Stimulated activated CD4-positive, alpha-beta T cell treated with anti-CD3 and anti-CD28 coated beads, Interleukin-4, amount 100 ng/mL, for 4 hours (primary cell): ENCODE measurements around the gene TUBA8.
"Not testable (repeated sequence)": the region's sequence is repeated elsewhere in the genome, so short reads cannot be mapped to it uniquely, and the experiment has no call there.

Source experiments
- DNase-seq, 2 experiments: peaks; one replicate each; pipeline ENCODE4 v3.0.0-alpha.2; 2020

Gene TUBA8

DNA sequence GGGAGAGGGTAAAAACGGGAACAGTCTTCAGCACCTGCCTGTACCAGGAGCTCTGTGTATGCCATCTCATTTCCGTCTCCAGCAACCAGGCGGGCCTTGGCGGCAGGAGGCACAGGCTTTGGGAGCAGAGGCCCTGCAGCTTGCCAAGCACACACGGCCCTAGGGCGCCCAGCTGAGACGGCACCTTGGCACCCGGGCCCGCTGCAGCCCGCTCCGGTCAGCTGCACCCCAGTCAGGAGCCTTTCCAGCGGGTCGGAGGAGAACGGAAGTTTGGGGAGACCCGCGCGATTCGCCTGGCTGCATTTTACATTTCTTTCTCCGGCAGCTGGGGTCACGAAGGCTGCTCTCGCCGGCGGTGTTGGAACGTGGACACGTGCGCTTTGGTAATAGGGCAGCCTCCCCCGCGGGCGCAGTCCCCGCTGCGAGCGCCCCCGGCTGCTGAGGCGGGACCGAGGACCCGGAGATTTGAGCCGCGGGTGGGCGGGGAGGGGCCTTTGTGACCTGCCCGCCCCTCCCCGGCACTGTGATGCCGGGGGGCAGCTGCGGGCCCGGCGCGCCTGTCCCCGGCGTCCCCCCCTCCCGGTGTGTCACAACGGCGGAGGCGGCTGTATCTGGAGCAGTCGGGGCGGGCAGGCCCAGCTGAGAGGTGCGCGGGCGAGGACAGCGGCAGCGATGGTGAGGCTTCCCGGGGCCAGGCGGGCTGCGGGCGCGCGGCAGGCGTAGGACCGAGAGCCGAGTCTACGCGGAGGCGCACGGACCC lies at the start of gene TUBA8:
TUBA8 (plus strand) TSS at position 616 of the 760 bp plus-strand sequence; CDS start at position 673, 57 bp downstream.
- DNase-seq = peak; percentile 46 to 60

GRCh38 chr22:18062421-18062820 lies 48.2 kb upstream of the TUBA8 start:
- DNase-seq = no peak

DNA sequence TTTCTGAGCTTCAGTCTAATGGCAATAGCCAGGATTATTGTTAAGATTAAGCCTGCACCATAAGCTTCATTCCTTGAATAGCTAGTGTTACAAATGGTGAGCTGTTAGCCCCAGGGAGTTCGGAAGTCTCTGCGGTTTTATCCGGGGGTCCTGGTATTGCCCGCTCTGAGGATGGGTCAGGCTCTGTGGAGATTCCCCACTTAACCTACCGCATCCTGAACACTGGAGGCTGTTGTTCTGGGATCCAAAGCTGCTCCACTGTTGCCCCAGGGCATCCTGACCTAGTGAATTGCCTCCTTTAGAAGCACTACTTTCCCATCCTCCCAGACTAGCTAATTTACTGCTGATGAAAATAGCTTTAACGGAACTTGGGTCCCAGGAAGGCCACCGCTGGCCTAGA lies 47.3 kb upstream of the TUBA8 start:
- DNase-seq = no peak

DNA sequence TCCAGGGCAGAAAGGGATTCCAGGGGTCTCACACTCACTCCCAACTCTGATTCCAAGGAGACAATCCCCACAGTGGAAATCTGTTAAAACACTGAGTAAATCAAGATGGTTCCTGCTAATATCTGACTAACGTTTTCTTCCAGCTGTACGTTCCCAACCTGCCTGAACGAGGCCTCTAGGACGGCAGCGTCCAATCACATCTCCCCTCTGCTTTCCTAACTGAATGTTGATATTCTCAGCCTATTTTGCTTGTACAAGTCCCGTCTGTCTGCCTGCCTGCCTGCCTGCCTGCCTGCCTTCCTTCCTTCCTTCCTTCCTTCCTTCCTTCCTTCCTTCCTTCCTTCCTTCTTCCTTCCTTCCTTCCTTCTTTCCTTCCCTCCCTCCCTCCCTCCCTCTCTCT lies 46.9 kb upstream of the TUBA8 start:
- DNase-seq = not testable (repeated sequence)

GRCh38 chr22:18064636-18065035 lies 46.0 kb upstream of the TUBA8 start:
- DNase-seq = no peak

- no peak for DNase-seq
Measured at GRCh38 chr22:18065256-18065655, 45.4 kb upstream of the TUBA8 start.

- DNase-seq = no peak
Measured at GRCh38 chr22:18066181-18066859, 44.3 kb upstream of the TUBA8 start.

DNA sequence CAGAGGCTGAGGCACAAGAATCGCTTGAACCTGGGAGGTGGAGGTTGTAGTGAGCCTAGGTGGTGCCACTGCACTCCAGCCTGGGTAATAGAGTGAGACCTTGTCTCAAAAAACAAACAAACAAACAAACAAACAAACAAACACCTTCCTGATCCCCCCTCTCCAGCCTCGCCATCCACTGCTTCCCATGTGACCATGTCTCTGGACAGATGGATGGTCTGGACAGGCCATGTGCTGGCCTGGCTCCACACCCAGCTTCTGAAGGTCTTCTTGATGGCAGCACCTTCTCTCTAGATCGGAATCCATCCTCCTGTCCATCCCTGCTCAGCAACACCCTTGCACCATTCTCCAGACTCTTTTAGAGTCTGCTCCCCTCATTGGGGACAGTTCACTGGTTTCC lies 43.5 kb upstream of the TUBA8 start:
- no peak for DNase-seq

- DNase-seq = no peak
Measured at GRCh38 chr22:18067548-18068341, 42.9 kb upstream of the TUBA8 start.

DNA sequence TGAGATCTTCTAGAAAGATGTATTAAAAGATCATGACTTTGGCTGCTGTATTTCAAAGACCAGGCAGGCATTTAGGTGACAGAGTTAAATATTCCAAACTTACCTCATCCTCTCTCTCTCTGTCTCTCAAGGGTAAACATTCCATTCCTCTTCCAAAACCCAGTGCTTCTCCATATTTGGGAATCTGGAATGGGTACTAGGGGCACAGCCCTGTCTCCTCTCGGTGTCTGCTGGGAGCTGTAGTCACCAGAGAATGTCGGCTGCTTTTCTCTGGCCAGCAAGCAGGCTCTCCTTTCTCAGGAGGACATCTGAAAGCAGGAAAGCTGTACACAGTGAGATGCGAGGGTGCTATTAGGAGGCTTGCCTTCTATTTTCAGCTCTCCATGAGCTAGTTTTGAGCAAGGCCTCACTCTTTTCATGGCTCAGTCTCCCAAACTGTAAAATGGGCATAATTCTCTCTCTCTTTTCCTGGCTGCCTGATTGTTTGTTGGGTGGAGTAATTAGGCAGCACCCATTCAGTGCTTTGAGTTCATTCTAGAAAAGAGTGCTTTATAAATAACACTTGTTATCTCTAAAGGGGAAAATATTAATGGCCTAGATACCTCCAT lies 42.1 kb upstream of the TUBA8 start:
- DNase-seq = no peak

- DNase-seq = no peak
Measured at GRCh38 chr22:18069041-18069440, 41.6 kb upstream of the TUBA8 start.

- no peak for DNase-seq
Measured at GRCh38 chr22:18070041-18070440, 40.6 kb upstream of the TUBA8 start.

DNA sequence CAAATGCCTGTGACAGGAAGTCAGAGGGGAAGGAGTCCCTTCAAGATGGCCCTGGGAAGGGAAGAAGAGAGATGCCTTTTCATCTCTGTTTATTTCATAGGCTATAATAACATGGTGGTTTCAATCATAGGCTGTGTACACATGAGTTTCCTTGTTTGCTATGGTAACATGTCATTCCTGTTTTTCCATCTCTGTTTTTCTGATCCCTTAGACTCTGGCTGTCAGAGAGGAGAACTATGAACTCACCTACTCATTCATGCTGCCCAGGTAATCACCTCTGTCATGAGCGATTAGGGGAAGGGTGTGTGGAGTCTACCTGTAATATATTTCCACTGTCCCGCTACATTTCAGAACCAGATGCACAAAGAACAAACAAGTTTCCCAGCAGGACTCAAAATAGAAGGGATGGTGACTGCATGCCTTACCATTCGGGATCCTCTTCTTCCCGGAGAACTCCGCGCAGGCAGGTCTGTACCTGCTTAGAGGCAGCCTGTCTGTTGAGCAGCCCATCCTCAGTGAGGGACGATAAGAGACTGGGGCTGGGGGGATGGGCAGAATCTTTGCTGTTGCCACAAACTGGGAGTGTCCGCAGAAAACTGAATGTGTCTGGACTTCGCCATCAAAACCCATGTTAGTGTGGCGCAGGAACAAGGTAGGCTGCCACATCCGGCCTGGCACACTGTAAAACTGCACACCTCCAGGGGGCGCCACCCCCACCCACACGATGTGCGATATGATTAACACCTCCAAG lies 39.9 kb upstream of the TUBA8 start:
- no peak for DNase-seq

DNA sequence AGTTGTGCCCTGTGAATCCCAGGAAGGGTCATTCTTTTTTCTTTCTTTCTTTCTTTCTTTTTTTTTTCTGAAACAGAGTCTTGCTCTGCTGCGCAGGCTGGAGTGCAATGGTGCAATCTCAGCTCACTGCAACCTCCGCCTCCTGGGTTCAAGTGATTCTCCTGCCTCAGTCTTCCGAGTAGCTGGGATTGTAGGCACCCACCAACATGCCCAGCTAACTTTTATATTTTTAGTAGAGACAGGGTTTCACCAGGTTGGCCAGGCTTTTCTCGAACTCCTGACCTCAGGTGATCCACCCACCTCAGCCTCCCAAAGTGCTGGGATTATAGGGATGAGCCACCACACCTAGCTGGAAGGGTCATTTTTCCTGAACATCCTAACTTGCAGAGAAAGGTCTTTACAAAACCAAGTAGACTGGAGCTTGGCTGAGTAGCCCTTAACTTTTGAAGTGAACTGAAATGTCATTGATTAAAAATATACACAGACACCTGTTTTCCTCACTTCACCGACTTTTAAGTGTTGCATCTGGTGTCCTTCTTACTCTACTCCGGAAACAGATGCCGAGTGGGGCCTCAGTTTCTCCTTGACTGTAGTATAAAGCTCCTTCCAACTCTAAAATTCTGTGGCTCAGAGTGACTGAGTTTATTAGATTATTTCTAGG lies 39.2 kb upstream of the TUBA8 start:
- not testable (repeated sequence) for DNase-seq

GRCh38 chr22:18071968-18072310 lies 38.7 kb upstream of the TUBA8 start:
- DNase-seq = no peak

DNA sequence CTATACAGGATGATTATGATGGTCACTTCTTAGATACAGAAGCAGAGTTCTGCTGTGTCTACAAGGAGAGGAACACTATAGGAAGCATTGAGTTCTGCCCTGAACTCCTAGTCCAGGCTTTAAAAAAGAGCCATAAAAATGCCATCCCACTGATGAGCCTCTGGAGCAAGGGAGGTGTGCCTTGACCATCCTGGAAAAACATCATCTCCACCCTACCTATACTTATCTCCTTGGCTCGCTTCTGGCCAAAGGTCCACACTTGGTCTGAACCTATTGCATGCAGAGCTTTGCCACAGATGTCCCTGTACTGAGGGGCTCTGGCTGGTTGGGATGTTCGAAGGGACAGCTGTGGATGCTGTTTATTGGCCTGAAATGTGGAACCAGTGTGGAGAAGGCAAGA lies 37.1 kb upstream of the TUBA8 start:
- no peak for DNase-seq

- DNase-seq = not testable (repeated sequence)
Measured at GRCh38 chr22:18073927-18074326, 36.7 kb upstream of the TUBA8 start.

DNA sequence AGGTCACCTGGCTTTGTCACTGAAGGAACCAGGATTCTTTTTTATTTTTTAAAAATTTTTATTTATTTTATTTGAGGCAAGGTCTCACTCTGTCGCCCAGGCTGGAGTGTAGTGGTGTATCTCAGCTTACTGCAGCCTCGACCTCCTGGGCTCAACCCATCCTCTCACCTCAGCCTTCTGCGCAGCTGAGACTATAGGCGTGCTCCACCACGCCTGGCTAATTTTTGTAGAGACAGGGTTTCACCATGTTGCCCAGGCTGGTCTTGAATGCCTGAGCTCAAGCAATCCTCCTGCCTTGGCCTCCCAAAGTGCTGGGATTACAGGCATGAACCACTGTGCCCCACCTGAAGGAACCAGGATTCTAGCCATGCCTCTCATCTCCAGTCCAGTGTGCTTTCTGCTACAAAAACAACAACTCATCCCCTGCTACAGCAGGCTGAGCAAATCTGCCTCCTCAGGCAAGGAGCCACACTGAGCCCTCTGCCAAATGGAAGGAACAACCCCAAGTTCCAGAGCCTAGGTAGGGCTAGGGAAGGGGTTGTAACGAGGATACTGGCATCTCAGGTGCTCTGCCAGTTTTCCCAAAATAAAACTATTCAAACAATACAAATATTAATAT lies 35.4 kb upstream of the TUBA8 start:
- DNase-seq = no peak

GRCh38 chr22:18075720-18076497 lies 34.7 kb upstream of the TUBA8 start:
- peak in 1 of 2 experiments; percentile 9 for DNase-seq

DNA sequence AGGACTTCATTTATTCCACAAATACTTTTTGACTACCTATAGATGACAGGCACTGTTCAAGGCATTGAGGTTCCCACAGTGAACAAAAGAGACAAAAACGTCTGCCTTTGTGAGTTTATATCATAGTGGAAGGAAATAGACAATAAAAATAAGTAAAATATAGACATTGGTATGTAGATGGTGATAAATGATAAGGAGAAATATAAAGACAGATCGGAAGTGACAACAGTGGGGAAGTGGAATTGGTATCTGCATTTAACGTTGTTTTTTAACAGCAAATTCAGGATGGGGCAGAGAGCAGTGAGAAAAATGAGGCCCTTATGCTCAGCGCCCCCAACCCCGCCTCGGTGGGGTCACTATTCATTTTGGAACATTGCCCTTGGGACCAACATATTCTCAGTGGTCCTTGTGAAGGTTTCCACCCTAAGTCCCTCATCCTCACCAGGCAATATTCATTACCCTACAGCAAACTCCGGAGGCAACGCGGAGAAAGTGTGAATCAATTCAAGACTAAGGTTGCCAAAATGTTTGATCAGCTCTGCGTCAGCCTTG lies 33.4 kb upstream of the TUBA8 start:
- DNase-seq = no peak
